K562 (cell line): Measurements from ENCODE around the gene LDAF1. TPM values are rescaled to one million over a fixed set of nuclear protein-coding genes. Genes with fewer than 3 reads are reported as not detected.

ENCODE experiments used
- ATAC-seq: fragments of 200-7000 bp; cut with Tn5 transposase; 3 replicates; pipeline ENCODE4 v1.9.1; 2020; ENCODE audit warnings: moderate library complexity
- BruUV-seq: library from RNA; stranded (reverse); fragments of 400-500 nt; replicated peaks from 2 replicates; lab custom pipeline; 2021; lab: Mats Ljungman, UMichigan
- CTCF ChIA-PET: fragments of 300-600 bp; formaldehyde crosslinking; extraction: SDS; loops from one replicate; lab custom pipeline; 2021; ENCODE audit warnings: low intra/inter-chr PET ratio; lab: Yijun Ruan, JAX
- POLR2A ChIA-PET: fragments of 300-600, 350-650 bp; sonication (Branson Sonifier 250); formaldehyde crosslinking; extraction: SDS; loops from one replicate; lab custom pipeline; 2021; ENCODE audit warnings: antibody characterized with exemption, inconsistent platforms; lab: Yijun Ruan, JAX
- DNase-seq, 4 experiments: peaks; one replicate each; pipeline versions ENCODE4 v3.0.0 to v3.0.0-alpha.2; 2011 to 2018; ENCODE audit warnings: low spot score in 3 of 4, mixed read lengths in 3 of 4; ENCODE audit errors: extremely low read depth in 1 of 4
- FAIRE-seq: peaks from 2 replicates; lab custom pipeline; 2011; peaks lifted over from hg19 to GRCh38; lab: Jason Lieb, UNC
- H2AFZ ChIP-seq: 2 replicates; pipeline ENCODE4 v1.6.0; 2011; ENCODE audit warnings: low read depth, low read length, control low read depth, inconsistent platforms
- H3K27ac ChIP-seq: fragments of 200-600 bp; 3 replicates; pipeline ENCODE4 v1.8.0; 2011; ENCODE audit warnings: low read depth, mild to moderate bottlenecking, control low read depth, inconsistent platforms, low read length, moderate library complexity, mixed read lengths; ENCODE audit errors: extremely low read depth
- H3K27me3 ChIP-seq, 2 experiments: fragments of 300-600 bp in 1 of 2; 2 replicates in 1 of 2; 3 replicates in 1 of 2; pipeline versions ENCODE4 v1.6.0 to v1.8.0; 2011; ENCODE audit warnings: inconsistent platforms in 2 of 2, low read length in 2 of 2, mild to moderate bottlenecking in 1 of 2, mixed read lengths in 1 of 2, moderate library complexity in 1 of 2; ENCODE audit not compliant: control insufficient read depth in 2 of 2, insufficient read depth in 2 of 2
- H3K36me3 ChIP-seq: fragments of 300-600 bp; 3 replicates; pipeline ENCODE4 v1.8.0; 2011; ENCODE audit warnings: mild to moderate bottlenecking, low read length, inconsistent platforms; ENCODE audit not compliant: control insufficient read depth, insufficient read depth
- H3K4me1 ChIP-seq, 2 experiments: fragments of 200-600 bp in 1 of 2; replicated peaks in 1 of 2; 2 replicates in 1 of 2; 3 replicates in 1 of 2; pipeline versions ENCODE4 v1.5.1 to v1.8.0; 2011; ENCODE audit warnings: inconsistent platforms in 2 of 2, low read length in 2 of 2, mild to moderate bottlenecking in 1 of 2, mixed read lengths in 1 of 2, moderate library complexity in 1 of 2; ENCODE audit not compliant: control insufficient read depth in 2 of 2, insufficient read depth in 2 of 2
- H3K4me2 ChIP-seq: 2 replicates; pipeline ENCODE4 v1.6.1; 2011; ENCODE audit warnings: low read length, control low read depth, inconsistent platforms, mixed read lengths; ENCODE audit not compliant: insufficient read depth
- H3K4me3 ChIP-seq: fragments of 200-600 bp; sonication (generic), shearing (Covaris generic); 2 replicates; pipeline ENCODE4 v1.5.1; 2016; ENCODE audit warnings: control low read depth, inconsistent platforms
- H3K79me2 ChIP-seq: fragments of 200-600 bp; 3 replicates; pipeline ENCODE4 v1.8.0; 2011; ENCODE audit warnings: low read length, inconsistent platforms; ENCODE audit not compliant: control insufficient read depth, insufficient read depth
- H3K9ac ChIP-seq, 2 experiments: 2 replicates each; pipeline versions ENCODE4 v1.6.0 to v1.6.1; 2011; ENCODE audit warnings: low read depth in 2 of 2, low read length in 2 of 2, control low read depth in 1 of 2, inconsistent platforms in 1 of 2, mild to moderate bottlenecking in 1 of 2, mixed read lengths in 1 of 2; ENCODE audit not compliant: insufficient read depth in 1 of 2
- H3K9me1 ChIP-seq: one replicate; pipeline ENCODE4 v1.6.0; 2011; ENCODE audit warnings: inconsistent platforms, mild to moderate bottlenecking, low read length, moderate library complexity; ENCODE audit not compliant: control insufficient read depth, insufficient read depth
- H3K9me3 ChIP-seq: replicated peaks from 2 replicates; pipeline ENCODE4 v1.5.1; 2011; ENCODE audit warnings: low read depth, low read length, inconsistent platforms; ENCODE audit not compliant: control insufficient read depth, insufficient read depth
- H4K20me1 ChIP-seq: replicated peaks from 2 replicates; pipeline ENCODE4 v1.6.1; 2011; ENCODE audit warnings: low read length, inconsistent platforms, mixed read lengths; ENCODE audit not compliant: control insufficient read depth, insufficient read depth
- CBX5 ChIP-seq: IDR thresholded peaks from 2 replicates; pipeline ENCODE4 v1.6.1; 2014; ENCODE audit warnings: low read depth, borderline replicate concordance
- ELF1 ChIP-seq: fragments of 200-800 bp; sonication (Bioruptor generic); IDR thresholded peaks from 2 replicates; pipeline ENCODE4 v1.6.1; 2016; ENCODE audit warnings: missing genetic modification characterization, missing compliant biosample characterization
- ELF4 ChIP-seq: fragments of 450-650 bp; formaldehyde crosslinking; IDR thresholded peaks from 2 replicates; pipeline ENCODE4 v1.4.0; 2022; ENCODE audit warnings: missing genetic modification characterization
- MYC ChIP-seq, 2 experiments: fragments of 250-450 bp in 1 of 2; sonication (Bioruptor Pico) in 1 of 2; IDR thresholded peaks; 2 replicates each; pipeline versions ENCODE4 v1.5.1 to v1.6.1; 2012 to 2021; ENCODE audit warnings: low read depth in 2 of 2, borderline replicate concordance in 1 of 2, improper control_type of control experiment in 1 of 2, low read length in 1 of 2, mild to moderate bottlenecking in 1 of 2, moderate library complexity in 1 of 2
- PRPF4 ChIP-seq: fragments of 200-400 bp; formaldehyde crosslinking; IDR thresholded peaks from one replicate; pipeline ENCODE4 v1.6.1; 2017; ENCODE audit warnings: low read length, low read depth, mild to moderate bottlenecking; ENCODE audit not compliant: insufficient read depth, poor library complexity, severe bottlenecking
- XRCC3 ChIP-seq: fragments of 450-650 bp; IDR thresholded peaks from 2 replicates; pipeline ENCODE4 v1.6.1; 2017; ENCODE audit warnings: mild to moderate bottlenecking, moderate library complexity
- ZNF324 ChIP-seq: fragments of 250-450 bp; sonication (Bioruptor Pico); IDR thresholded peaks from 2 replicates; pipeline ENCODE4 v1.4.0; 2020; ENCODE audit warnings: mild to moderate bottlenecking
- ZNF589 ChIP-seq: fragments of 200-800 bp; sonication (Bioruptor generic); IDR thresholded peaks from 2 replicates; pipeline ENCODE4 v1.6.1; 2016; ENCODE audit warnings: low read depth, missing genetic modification characterization, missing compliant biosample characterization
- ZNF79 ChIP-seq: fragments of 250-450 bp; sonication (Bioruptor Pico); IDR thresholded peaks from 2 replicates; pipeline ENCODE4 v1.4.0; 2020; ENCODE audit warnings: low read depth, mild to moderate bottlenecking, moderate library complexity
- WGBS: fragments of 100-300 bp; shearing (Covaris generic); methylation state at CpG from one replicate; pipeline ENCODE4 v1.1.6; 2016; ENCODE audit warnings: low coverage, mixed read lengths; ENCODE audit not compliant: insufficient coverage; ENCODE audit errors: missing lambda C conversion rate; 5-methylcytosine and 5-hydroxymethylcytosine counted together
- in situ Hi-C: fragments of 300-500 bp; cut with MboI; formaldehyde crosslinking; loops from 4 replicates; pipeline ENCODE4 v1.15.0; 2018; ENCODE audit warnings: inconsistent platforms, mixed read lengths
- intact Hi-C: fragments of 100-400 bp; cut with micrococcal nuclease; formaldehyde crosslinking; loops from 2 replicates; pipeline ENCODE4 v1.14.2; 2022
- polyA plus RNA-seq, 8 experiments: library from polyadenylated mRNA; depleted of rRNA in 4 of 8; stranded (reverse) in 5 of 8; unstranded in 3 of 8; fragments of >200 nt; fragmentation: Nextera tagmentation in 2 of 8; fragmentation: Illumina TruSeq in 1 of 8; extraction: Ambion mirVana in 2 of 8; extraction: Trizol in 1 of 8; gene quantifications; 2 replicates each; pipeline versions ENCODE4 v1.2.1 to v1.2.3, GENCODE V29; 2011 to 2014; ENCODE audit warnings: inconsistent platforms in 1 of 8, missing spikeins in 1 of 8
- total RNA-seq, 7 experiments: library from RNA; depleted of rRNA in 6 of 7; stranded (reverse); fragments of >200 nt in 6 of 7; fragmentation: Illumina TruSeq in 2 of 7; extraction: Trizol in 2 of 7; gene quantifications; 2 replicates each; pipeline versions ENCODE4 v1.2.1 to v1.2.3, GENCODE V29; 2011 to 2021; ENCODE audit warnings: low replicate concordance in 1 of 7
- TF ChIP-seq, protein P1 (sequence below): fragments of 250-450 bp; sonication (Bioruptor Pico); IDR thresholded peaks from 2 replicates; pipeline ENCODE4 v1.4.0; 2020; ENCODE audit warnings: mild to moderate bottlenecking
- TF ChIP-seq, protein P2 (sequence below): fragments of 450-650 bp; IDR thresholded peaks from 2 replicates; pipeline ENCODE4 v1.6.1; 2016; ENCODE audit warnings: borderline replicate concordance
- TF ChIP-seq, protein P3 (sequence below): fragments of 450-650 bp; formaldehyde crosslinking; IDR thresholded peaks from 2 replicates; pipeline ENCODE4 v1.4.0; 2022; ENCODE audit warnings: missing genetic modification characterization

LDAF1 gene
- total and polyA plus RNA-seq, 9 of the 15 experiments (the other 6 are each of a cell fraction or from before 2014, with no cell fraction given): 7.0 to 20.1 (median 12.5) TPM

DNA sequence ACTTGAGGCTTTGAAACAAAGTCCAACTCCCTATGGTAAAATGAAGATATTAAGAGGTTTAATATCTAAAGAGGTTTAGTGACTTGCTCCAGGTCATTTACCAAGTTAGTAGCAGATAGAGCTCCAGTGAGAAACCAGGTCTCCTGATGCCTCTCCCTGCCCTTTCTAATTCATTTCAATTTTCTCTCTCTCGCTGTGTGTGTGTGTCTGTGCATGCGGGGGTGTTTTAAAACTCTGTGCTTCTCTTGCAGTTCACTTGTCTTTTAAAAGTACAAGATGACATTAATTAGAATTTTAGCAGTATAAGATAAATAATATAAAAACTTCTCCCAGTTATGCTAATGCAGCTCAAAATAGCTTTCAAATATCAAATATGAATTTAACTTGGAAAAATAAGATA, 61.1 kb downstream of the LDAF1 start:
- TF ChIP-seq PRPF4 (no peak), ELF1 (tag) (no peak), ELF4 (no peak), CBX5 (no peak), XRCC3 (no peak), MYC (IDR thresholded peaks at IDR 0.05; ENCODE audit: low read depth, low read length) (no peak), MYC (CRISPR knock-in tag; IDR thresholded peaks at IDR 0.05; ENCODE audit: borderline replicate concordance, low read depth) (no peak), ZNF79 (CRISPR knock-in tag) (no peak), ZNF589 (CRISPR knock-in tag) (no peak), ZNF324 (CRISPR knock-in tag) (no peak)
- TF ChIP-seq, protein P1, sequence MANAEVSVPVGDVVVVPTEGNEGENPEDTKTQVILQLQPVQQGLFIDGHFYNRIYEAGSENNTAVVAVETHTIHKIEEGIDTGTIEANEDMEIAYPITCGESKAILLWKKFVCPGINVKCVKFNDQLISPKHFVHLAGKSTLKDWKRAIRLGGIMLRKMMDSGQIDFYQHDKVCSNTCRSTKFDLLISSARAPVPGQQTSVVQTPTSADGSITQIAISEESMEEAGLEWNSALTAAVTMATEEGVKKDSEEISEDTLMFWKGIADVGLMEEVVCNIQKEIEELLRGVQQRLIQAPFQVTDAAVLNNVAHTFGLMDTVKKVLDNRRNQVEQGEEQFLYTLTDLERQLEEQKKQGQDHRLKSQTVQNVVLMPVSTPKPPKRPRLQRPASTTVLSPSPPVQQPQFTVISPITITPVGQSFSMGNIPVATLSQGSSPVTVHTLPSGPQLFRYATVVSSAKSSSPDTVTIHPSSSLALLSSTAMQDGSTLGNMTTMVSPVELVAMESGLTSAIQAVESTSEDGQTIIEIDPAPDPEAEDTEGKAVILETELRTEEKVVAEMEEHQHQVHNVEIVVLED (CRISPR knock-in tag): no peak
- TF ChIP-seq, protein P2, sequence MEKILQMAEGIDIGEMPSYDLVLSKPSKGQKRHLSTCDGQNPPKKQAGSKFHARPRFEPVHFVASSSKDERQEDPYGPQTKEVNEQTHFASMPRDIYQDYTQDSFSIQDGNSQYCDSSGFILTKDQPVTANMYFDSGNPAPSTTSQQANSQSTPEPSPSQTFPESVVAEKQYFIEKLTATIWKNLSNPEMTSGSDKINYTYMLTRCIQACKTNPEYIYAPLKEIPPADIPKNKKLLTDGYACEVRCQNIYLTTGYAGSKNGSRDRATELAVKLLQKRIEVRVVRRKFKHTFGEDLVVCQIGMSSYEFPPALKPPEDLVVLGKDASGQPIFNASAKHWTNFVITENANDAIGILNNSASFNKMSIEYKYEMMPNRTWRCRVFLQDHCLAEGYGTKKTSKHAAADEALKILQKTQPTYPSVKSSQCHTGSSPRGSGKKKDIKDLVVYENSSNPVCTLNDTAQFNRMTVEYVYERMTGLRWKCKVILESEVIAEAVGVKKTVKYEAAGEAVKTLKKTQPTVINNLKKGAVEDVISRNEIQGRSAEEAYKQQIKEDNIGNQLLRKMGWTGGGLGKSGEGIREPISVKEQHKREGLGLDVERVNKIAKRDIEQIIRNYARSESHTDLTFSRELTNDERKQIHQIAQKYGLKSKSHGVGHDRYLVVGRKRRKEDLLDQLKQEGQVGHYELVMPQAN: no peak
- TF ChIP-seq, protein P3, sequence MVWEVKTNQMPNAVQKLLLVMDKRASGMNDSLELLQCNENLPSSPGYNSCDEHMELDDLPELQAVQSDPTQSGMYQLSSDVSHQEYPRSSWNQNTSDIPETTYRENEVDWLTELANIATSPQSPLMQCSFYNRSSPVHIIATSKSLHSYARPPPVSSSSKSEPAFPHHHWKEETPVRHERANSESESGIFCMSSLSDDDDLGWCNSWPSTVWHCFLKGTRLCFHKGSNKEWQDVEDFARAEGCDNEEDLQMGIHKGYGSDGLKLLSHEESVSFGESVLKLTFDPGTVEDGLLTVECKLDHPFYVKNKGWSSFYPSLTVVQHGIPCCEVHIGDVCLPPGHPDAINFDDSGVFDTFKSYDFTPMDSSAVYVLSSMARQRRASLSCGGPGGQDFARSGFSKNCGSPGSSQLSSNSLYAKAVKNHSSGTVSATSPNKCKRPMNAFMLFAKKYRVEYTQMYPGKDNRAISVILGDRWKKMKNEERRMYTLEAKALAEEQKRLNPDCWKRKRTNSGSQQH (CRISPR knock-in tag): no peak
- Histone ChIP-seq H3K4me1 (peaks cover 0 to 8% of the 10 kb centered on the region in 2 experiments; a peak in 2 of 5 replicates), H3K36me3 (no peaks in the 10 kb centered on the region), H3K9me1 (no peaks in the 10 kb centered on the region), H3K27ac (no peak overlapping the region), H4K20me1 (no peaks in the 10 kb centered on the region), H3K9me3 (no peaks in the 10 kb centered on the region), H3K4me2 (no peak overlapping the region), H3K9ac (no peak overlapping the region), H2AFZ (no peak overlapping the region), H3K4me3 (no peak overlapping the region), H3K79me2 (no peaks in the 10 kb centered on the region), H3K27me3 (peaks cover 8 to 11% of the 10 kb centered on the region in 2 experiments)
- ChIA-PET POLR2A (no interaction called here), CTCF (no interaction called here)
- in situ Hi-C loops: no loop called here
- WGBS: 24% methylated on average over 2 of the region's 2 CpGs
- DNase-seq (no peak), FAIRE-seq (no peak), ATAC-seq (no peak)
- intact Hi-C loops: no loop called here
- no TSS peak for BruUV-seq
